Right renal pelvis (tissue), 4 donors: Measurements from ENCODE around the gene PRKG1. TPM values are rescaled to one million over a fixed set of nuclear protein-coding genes. Genes with fewer than 3 reads are reported as not detected.
A peak's percentile ranks its signal among the peaks of the same experiment; 100 is the strongest.
"Not testable (repeated sequence)": the region's sequence is repeated elsewhere in the genome, so short reads cannot be mapped to it uniquely, and the experiment has no call there.

Experiments
- DNase-seq, 4 donors: peaks; one replicate each; pipeline ENCODE4 v3.0.0-alpha.2; 2013; ENCODE audit warnings: low read depth in 4 of 4, low spot score in 3 of 4, missing footprints in 1 of 4
- polyA plus RNA-seq, 4 donors: library from polyadenylated mRNA; unstranded; fragments of 120-200 nt; gene quantifications; one replicate each; pipeline ENCODE4 v1.2.1, GENCODE V29; 2013; ENCODE audit not compliant: insufficient read length in 4 of 4

The PRKG1 gene
- polyA plus RNA-seq, 4 donors, result 13.3 to 16.0 (median 14.3) TPM

DNA sequence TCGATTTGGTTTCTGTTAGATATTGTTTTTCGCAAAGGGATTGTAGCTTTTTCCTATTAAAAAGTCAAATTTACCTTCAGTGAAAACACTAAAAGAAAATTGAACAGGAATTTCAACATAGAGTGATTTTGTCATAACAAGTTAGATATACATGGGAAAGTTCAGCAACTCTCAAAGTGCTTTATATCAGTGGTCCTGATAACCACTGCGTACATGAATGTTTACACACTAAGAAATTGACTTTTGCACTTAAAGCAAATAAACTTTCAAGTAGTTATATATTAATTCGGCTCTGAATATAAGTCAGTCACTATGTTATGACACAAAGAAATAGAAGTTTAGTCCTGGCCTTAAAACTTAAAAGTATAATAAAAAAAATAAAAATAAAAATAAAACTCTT is 1138.5 kb downstream of the PRKG1 start:
- DNase-seq, result no peak

DNA sequence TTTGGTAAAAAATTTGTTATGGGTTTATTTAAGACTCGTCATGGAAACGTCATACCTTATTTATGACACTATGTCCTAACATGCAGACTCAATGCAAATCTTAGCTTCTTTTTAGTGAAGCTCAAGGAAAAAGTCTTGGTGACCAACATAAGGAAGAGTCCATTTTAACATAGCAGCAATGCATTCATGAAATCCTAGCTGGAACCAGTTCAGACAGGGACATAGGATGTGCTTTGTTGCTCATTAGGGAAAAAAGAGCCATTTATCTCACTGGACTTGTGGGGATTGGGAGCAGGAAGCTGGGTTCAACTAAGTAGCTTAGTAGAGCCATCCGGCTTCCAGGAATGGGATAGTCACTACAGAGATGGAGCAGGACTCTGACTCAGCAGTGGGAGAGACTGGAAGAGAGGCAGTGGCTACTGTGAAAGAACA is 1139.0 kb downstream of the PRKG1 start:
- no peak for DNase-seq

DNA sequence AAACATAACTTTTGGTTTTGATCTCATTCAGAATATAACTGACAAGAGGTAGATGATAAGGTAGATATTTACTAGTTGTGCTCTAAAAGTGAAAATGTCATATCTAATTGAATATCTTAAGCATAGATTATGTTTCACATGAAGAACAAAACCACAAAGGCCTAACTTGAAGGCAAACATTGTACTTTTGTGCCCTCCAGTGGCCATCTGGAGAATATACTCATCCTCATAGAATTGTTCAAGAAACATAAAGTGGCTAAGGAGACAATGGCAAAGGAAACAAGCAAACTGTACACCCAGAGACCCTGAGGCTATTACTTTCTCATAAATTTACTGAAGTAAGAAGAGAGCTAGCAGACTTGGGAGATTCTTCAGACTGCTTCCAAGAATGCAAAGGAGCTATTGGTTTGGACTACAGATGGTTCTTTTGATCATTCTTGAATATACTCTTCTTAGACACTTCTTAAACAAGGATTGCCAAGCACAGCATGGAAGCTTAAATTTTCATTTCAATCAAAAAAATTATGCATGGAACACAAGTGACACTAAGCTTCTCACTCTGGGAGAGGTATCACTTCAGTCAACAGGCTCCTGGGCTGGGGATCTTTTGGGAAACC is 1141.6 kb downstream of the PRKG1 start:
- DNase-seq, result peak; percentile 59 to 67 (median 65)

DNA sequence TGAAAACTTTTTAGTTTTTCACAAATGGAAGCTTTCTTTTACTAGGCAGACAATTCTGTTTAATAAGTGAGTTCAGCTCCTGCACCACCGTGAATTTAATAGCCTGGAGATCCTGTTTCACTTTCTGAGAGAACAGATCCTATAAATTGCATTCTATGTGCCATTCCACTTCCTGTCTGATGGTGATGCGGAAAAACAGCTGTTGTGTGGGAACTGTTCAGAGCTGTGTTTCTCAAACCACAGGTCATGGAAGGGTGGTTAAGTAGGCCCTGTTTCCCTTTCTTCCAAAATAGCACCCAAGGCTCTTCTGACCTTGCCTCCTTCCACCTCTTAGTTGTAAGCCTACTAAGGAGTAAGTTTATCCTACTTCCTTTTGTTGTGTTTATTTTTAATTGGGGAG is 1142.6 kb downstream of the PRKG1 start:
- peak; percentile 29 to 69 (median 52) for DNase-seq

DNA sequence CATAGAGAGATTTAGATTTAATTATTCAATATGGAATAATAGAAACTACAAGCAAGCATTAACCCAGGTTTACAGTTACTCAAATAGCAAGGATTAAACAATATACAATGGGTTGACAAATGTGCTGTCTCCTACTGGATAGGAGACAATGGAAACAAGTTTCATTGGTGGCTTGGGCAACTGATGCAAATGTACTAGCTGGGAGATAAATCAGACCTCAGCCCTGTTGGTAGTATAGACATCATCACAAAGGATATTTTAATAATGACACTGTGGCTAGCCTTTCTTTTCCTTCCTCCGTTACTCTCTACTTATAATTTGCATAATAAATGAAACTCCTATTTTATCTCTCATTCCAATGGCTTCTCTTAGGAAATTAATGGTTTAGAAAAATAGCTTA is 1143.2 kb downstream of the PRKG1 start:
- DNase-seq, result no peak

DNA sequence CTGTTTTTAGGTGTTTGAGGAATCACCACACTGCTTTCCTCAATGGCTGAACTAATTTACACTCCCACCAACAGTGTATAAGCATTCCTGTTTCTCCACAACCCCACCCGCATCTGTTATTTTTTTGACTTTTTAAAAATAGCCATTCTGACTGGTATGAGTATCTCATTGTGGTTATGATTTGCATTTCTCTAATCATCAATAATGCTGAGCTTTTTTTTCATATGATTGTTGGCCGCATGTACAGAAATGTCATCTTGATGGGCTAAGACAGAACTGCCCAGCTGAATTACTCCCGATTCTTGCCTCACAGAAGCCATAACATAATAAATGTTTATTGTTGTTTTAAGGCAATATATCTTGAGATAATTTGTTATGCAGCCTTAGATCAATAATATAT is 1146.7 kb downstream of the PRKG1 start:
- DNase-seq, result no peak

DNA sequence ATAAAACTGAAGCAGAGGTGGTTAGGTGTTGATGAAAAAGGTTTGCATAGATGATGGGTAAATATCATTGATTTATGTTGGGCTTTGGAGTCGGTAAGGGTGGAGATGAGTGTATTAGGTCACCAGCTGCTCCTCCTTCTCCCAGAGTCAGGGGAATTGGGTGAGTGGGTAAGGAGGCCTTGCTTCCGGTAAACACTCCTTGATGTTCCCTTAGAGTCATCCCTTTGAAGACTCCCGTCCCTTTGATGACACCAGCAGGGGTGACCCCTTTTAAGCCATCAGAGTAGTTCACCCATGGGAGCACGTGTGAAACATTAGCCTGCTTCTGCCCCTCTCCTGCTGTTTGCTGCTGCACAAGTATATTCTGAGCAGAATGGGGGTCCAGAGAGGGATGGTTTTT is 1147.6 kb downstream of the PRKG1 start:
- no peak for DNase-seq

DNA sequence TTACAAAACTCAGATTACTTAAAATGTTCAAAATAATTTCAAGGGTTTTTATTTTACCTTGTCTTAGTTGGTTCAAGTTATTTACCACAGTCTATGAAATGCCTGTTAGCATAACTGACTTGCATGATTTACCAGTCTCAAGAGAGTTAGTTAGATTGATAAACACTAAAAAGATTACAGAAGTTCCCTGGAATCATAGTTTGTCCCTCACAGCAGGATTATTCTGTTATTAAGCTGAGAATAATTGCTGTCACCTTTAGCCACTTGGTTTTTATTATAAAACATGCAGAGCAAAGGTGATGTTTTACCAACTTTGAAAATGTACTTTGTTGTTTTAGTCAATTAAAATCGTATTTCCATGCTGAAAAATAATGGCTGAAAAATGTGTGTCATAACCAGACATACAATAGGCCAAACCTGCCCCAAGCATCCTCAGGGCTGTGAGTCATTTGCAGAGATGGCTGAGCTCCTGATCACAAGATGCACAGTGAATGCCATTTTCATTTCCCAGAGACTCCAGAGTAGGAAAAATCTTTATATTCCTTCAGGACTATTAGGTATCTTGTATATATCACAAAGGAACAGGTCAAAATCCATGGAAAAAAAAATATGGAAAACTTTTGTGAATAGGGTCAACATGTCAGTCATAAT is 1152.0 kb downstream of the PRKG1 start:
- no peak for DNase-seq

DNA sequence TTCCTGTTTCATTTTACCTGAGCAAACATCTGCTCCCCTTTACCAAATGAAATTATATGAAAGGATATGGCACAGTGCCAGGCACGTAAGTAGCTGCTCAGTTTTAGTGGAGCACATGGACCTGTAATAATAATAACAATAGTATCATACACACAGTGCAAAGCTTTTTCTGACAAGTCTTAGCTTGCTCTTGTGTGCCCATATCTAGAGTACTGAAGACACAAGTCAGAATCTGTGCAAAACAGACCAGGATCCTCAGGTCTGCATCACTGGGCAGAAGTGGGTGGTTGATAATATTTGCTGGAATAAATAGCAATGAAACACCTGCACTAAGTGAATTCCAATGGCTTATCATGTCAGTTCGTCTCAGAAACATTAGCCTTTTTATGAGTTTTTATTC is 1154.3 kb downstream of the PRKG1 start:
- DNase-seq, result no peak

DNA sequence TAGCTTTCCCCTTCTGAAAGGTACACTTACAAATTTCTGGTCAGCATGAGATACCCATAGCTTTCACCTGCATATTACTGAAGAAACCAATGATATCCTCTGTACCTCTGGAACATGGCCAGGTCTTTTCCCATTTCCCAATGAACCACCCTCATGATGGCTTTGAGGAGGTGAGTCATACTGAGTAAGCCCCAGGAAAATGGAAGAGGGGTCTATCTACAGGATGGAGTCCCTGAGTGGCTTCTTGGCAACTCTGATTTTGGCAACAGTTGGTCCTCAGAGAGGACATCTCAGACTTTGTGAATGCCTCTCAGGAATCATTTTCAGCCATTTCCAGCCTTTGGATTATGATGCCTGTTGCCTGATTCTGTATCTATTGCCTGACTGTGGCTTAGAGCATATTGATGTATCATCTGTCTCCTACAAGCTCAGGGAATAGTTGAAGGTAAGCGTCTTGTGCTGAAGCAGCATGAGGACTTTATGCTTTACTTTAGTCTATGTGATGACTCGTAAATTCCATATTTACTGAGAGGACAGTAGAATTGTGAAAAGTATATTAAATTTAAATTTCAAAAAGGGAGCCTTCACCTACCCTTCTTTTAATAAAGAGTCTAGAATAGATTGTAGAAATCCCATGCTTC is 1155.1 kb downstream of the PRKG1 start:
- DNase-seq, result no peak

DNA sequence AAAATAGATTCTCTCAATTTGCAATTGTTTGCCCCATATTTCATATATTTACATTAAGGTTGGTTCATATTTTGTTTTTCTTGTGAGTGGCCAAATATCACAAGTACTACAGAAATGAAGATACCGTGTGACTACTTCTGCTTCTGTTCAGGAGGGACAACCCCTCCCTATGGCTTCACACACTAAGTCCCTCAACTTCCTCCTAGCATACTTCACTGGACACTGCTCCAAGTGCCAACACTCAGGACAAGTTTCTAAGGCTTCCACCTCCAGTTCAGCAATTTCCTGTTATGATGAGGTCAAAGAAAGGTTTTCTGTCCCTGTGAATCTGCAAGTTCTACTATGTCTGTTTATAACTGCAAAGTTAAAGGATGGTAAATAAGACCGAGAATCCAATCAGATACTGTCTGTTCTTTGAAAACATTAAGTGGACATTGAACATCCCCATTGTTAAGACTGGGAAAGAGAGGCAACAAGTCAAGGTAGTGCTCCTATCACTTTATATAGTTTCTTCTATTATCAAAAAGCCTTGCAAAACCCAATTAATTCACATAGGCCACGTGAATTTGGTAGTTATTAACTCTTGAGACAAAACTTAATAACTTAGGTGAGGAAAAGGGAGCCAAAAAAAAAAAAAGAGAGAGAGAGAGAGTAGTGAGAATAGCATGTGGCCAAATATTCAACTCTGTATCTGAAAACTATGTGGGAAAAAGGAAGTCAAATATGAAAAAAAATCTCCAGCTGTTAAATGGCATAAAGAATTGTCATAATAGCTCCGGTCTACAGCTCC is 1158.5 kb downstream of the PRKG1 start:
- no peak for DNase-seq

DNA sequence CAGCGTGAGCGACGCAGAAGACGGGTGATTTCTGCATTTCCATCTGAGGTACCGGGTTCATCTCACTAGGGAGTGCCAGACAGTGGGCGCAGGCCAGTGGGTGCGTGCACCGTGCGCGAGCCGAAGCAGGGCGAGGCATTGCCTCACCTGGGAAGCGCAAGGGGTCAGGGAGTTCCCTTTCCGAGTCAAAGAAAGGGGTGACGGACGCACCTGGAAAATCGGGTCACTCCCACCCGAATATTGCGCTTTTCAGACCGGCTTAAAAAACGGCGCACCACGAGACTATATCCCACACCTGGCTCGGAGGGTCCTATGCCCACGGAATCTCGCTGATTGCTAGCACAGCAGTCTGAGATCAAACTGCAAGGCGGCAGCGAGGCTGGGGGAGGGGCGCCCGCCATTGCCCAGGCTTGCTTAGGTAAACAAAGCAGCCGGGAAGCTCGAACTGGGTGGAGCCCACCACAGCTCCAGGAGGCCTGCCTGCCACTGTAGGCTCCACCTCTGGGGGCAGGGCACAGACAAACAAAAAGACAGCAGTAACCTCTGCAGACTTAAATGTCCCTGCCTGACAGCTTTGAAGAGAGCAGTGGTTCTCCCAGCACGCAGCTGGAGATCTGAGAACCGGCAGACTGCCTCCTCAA is 1159.2 kb downstream of the PRKG1 start:
- not testable (repeated sequence) for DNase-seq

DNA sequence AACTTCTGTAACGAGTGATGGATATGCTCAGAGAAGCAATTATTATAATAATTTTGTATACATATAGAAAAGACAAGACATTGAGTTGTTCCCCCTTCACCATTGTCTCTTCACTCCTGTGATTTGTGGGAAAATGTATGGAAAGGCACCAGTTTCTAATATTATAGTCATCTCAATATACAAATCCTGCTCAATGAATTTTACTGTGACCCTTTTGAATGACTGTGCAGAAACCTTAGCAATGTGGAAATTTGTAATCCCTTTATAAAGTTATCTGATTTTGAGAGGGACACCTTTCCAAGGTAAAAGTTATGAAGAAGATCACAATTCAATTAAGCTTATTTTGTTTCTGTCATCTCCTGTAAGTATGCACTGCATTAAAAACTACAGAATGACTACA is 1165.5 kb downstream of the PRKG1 start:
- DNase-seq, result no peak

DNA sequence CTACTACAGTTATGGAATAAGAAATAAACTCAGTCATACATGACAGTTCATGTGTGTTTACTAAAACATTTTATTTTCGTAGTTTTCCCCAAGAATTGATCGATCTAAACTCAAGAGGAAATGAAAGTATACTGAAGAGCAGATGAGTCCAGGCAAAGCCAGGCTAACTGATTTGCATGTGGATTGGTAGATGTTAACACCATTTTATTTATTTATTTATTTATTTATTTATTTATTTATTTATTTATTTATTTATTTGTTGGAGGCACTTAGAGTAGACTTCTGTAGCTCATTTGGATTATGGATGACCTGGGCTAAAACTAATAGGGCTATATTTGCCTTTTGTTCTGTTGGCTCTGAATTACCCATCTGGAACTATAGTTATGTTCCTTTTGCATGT is 1171.3 kb downstream of the PRKG1 start:
- no peak for DNase-seq

DNA sequence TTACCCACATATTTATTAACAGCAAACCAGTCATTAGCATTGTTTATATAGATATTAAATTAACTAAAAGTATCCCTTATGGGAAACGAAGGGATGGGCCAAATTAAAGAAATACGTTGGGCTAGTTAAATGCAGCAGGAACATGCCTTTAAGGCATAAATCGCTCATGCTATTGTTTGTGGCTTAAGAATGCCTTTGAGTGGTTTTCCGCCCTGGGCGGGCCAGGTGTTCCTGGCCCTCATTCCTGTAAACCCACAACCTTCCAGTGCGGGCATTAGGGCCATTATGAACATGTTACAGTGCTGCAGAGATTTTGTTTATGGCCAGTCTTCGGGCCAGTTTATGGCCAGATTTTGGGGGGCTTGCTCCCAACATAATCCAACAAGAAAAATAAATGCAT is 1173.6 kb downstream of the PRKG1 start:
- not testable (repeated sequence) for DNase-seq

DNA sequence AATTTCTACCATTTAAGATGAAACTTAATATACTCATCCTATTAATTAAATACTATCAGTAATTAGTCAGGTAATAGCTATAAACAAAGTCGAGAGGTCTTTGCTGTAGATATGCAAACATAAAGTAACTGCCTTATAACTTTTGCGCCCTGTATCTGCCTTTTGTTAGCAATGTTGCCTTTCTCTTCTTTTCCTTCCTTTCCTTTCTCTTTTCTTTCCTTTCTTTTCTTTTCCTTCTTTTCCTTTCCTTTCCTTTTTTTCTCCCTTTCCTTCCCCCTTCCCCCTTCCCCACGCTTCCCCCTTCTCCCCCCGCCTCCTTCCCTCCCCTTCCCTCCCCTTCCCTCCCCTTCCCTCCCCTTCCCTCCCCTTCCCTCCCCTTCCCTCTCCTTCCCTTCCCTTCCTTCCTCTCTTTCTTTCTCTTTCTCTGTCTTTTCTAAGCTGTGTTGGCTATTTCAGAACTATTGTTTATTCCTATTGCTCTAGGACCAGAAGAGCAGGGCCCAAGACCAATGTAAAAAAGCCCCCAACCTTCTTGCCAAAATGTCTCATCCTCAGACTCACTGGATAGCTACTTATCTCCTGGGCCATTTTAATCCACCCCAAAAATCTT is 1174.5 kb downstream of the PRKG1 start:
- no peak for DNase-seq

DNA sequence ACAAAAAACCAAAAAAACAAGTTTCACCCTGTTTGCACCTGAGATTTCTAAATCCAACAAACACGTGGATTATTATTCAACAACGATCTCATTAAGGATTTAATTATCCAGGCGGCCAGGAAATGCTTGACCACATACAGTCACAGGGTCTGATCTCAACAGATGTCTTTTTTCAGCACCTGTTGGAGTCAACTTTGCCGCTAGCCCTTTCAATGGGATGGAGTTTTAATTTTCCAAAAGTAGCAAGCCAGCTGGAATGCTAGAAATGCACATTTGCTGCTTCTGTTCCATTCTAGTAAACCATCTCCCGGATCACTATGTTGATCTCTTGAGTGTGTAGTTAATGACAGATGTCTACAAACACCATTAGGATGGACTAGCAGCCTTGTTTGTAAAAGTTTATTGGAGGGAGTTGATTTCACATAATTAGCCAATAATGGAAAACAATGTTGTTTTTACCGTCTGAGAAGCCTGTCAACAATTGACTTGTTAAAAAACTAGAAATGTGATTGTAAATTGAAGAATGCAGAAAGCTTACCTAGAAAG is 1175.6 kb downstream of the PRKG1 start:
- no peak for DNase-seq

DNA sequence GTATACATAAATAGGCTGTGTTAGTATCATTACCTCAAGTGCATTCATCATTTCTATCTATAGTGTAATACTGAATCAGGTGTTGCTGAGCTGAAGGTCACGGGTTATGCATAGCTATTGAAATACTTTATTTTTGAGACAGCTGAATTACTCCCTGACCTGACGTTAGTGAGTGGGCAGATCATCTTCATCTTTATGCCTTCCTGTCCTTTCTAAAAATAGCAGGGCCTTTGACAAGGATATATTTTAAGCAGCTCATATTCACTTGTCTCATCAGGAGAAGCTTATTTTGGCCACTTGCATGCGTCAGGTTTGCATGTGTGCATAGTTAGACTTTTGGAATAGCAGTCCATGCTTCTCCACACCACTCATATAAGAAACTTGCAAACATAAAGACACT is 1176.2 kb downstream of the PRKG1 start:
- DNase-seq, result no peak

DNA sequence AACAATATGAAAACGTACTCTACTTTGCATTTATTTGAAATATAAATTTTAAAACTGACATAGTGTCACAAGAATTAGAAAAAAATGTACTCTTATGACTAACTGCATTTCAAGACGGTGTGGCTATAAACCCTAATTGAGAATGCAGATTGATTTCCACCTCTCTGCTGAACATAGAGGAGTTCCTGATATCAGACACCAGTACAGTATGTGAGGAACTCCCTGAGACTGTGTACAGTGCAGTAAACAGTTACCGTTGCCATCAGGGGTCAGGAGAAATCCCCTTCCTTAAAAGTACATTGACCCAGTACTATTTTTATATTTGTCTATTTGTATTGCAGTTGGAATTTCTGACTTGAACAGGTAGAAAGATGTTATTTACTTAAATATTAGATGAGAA is 1178.0 kb downstream of the PRKG1 start:
- DNase-seq, result no peak
